ENCODE results near the gene RMND5A. TPM values are rescaled to one million over a fixed set of nuclear protein-coding genes. Genes with fewer than 3 reads are reported as not detected.

Gene RMND5A
- total and polyA plus RNA-seq, 2 donors from 2014 or later: 13.9 to 33.6 TPM

DNA sequence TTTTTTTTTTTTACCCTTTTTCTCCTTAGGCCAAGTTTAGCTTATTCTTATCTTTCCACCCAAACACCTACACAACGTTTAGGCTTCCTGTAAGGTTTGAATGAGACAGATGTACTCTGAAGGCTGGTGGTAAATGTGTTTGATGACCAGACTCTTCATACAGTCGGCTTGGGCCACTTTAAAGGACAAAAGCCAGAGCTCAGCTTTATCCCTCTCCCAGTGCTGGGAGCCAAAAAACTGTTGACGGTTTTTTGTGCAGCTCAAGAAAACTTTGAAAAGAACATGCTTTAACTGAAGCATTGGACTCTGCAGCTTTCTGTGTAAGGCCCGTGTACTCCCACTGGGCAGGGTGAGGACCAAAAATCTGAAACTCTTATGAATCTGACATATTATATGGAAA, 55.2 kb downstream of the RMND5A start:
- TF ChIP-seq, protein P1, sequence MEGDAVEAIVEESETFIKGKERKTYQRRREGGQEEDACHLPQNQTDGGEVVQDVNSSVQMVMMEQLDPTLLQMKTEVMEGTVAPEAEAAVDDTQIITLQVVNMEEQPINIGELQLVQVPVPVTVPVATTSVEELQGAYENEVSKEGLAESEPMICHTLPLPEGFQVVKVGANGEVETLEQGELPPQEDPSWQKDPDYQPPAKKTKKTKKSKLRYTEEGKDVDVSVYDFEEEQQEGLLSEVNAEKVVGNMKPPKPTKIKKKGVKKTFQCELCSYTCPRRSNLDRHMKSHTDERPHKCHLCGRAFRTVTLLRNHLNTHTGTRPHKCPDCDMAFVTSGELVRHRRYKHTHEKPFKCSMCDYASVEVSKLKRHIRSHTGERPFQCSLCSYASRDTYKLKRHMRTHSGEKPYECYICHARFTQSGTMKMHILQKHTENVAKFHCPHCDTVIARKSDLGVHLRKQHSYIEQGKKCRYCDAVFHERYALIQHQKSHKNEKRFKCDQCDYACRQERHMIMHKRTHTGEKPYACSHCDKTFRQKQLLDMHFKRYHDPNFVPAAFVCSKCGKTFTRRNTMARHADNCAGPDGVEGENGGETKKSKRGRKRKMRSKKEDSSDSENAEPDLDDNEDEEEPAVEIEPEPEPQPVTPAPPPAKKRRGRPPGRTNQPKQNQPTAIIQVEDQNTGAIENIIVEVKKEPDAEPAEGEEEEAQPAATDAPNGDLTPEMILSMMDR (IDR thresholded peaks at IDR 0.05; ENCODE audit: borderline replicate concordance, extremely low read depth, insufficient read depth): no peak
- no peak overlapping the region for H3K4me3 ChIP-seq (ENCODE audit: low read length in 3 of 3)
- H3K9ac ChIP-seq (ENCODE audit: low read length in 3 of 3): no peak overlapping the region
- H3K9me3 ChIP-seq (ENCODE audit: control insufficient read depth in 2 of 3, insufficient read depth in 1 of 3, low read length in 3 of 3): no peaks in the 10 kb centered on the region
- peaks cover 0 to 28% (median 19%) of the 10 kb centered on the region in 3 donors for H3K36me3 ChIP-seq (ENCODE audit: control insufficient read depth in 2 of 3, insufficient read depth in 3 of 3, low read length in 3 of 3)
- no peaks in the 10 kb centered on the region for H3K27me3 ChIP-seq (ENCODE audit: control insufficient read depth, insufficient read depth, low read length)
- FAIRE-seq: no peak
- no peak overlapping the region for H3K27ac ChIP-seq (ENCODE audit: low read depth in 2 of 2, low read length in 2 of 2)
- intact Hi-C loops (cut with DNase I): no loop called here
- DNase-seq: no peak
- H3K4me1 ChIP-seq (ENCODE audit: control insufficient read depth in 2 of 3, insufficient read depth in 2 of 3, low read depth in 1 of 3, low read length in 3 of 3): no peaks in the 10 kb centered on the region

DNA sequence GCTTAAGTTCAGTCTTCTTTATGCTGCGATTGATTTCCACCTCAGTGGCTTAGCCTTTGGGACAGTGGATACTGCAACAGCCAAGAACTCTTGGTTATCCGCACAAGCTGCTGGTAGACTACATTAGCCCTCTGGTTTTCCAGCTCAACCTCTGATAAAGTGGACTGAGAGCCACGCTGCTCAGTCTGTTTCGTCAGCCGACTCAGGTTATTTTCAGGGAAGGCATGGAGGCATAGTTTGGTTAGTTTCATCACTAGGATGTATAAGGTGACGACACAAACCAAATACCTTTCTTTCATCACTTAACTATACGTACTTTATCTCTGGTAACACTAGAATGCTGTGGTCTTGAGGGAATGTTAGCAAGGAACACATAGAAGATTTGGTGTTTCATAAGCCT, 56.4 kb downstream of the RMND5A start:
- H3K36me3 ChIP-seq (ENCODE audit: control insufficient read depth in 2 of 3, insufficient read depth in 3 of 3, low read length in 3 of 3): peaks cover 0 to 23% (median 9%) of the 10 kb centered on the region in 3 donors
- TF ChIP-seq, protein P1 (IDR thresholded peaks at IDR 0.05; ENCODE audit: borderline replicate concordance, extremely low read depth, insufficient read depth): no peak
- H3K4me3 ChIP-seq (ENCODE audit: low read length in 3 of 3): no peak overlapping the region
- FAIRE-seq: no peak
- H3K27me3 ChIP-seq (ENCODE audit: control insufficient read depth, insufficient read depth, low read length): no peaks in the 10 kb centered on the region
- no peak overlapping the region for H3K9ac ChIP-seq (ENCODE audit: low read length in 3 of 3)
- intact Hi-C loops (cut with DNase I): no loop called here
- H3K4me1 ChIP-seq (ENCODE audit: control insufficient read depth in 2 of 3, insufficient read depth in 2 of 3, low read depth in 1 of 3, low read length in 3 of 3): no peaks in the 10 kb centered on the region
- DNase-seq: no peak
- H3K27ac ChIP-seq (ENCODE audit: low read depth in 2 of 2, low read length in 2 of 2): no peak overlapping the region
- no peaks in the 10 kb centered on the region for H3K9me3 ChIP-seq (ENCODE audit: control insufficient read depth in 2 of 3, insufficient read depth in 1 of 3, low read length in 3 of 3)

DNA sequence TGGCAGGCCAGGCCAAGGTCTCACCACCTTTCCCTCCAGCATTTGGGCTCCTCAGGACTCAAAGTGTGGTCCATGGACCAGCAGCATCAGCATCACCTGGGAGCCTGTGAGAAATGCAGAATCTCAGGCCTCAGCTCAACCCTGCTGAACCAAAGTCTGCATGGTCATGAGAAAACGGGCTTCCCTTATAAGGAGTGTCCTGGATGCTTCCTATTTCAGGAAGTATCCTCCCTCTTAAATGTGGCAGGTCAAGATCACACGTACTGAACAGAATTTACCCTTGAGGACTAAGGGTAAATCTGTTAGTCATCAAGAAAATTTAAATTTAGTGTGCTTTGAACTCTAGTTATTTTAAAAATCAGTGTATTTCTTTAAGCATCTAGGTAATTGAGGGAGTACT, 58.9 kb downstream of the RMND5A start:
- no peaks in the 10 kb centered on the region for H3K9me3 ChIP-seq (ENCODE audit: control insufficient read depth in 2 of 3, insufficient read depth in 1 of 3, low read length in 3 of 3)

More for the DNA sequence above, 58.9 kb downstream of the RMND5A start:
- H3K36me3 ChIP-seq (ENCODE audit: control insufficient read depth in 2 of 3, insufficient read depth in 3 of 3, low read length in 3 of 3): peaks cover 0 to 9% (median 2%) of the 10 kb centered on the region in 3 donors
- TF ChIP-seq, protein P1 (IDR thresholded peaks at IDR 0.05; ENCODE audit: borderline replicate concordance, extremely low read depth, insufficient read depth): no peak
- H3K4me1 ChIP-seq (ENCODE audit: control insufficient read depth in 2 of 3, insufficient read depth in 2 of 3, low read depth in 1 of 3, low read length in 3 of 3): no peaks in the 10 kb centered on the region
- no peaks in the 10 kb centered on the region for H3K27me3 ChIP-seq (ENCODE audit: control insufficient read depth, insufficient read depth, low read length)
- FAIRE-seq (no peak), DNase-seq (no peak)
- H3K9ac ChIP-seq (ENCODE audit: low read length in 3 of 3): no peak overlapping the region
- no peak overlapping the region for H3K27ac ChIP-seq (ENCODE audit: low read depth in 2 of 2, low read length in 2 of 2)
- intact Hi-C loops (cut with DNase I): no loop called here
- H3K4me3 ChIP-seq (ENCODE audit: low read length in 3 of 3): no peak overlapping the region
